Measurements from ENCODE around the gene PKP1. TPM values are rescaled to one million over a fixed set of nuclear protein-coding genes. Genes with fewer than 3 reads are reported as not detected.

Gene PKP1
- total and polyA plus RNA-seq, 2 experiments from 2014 or later, result 0.03 TPM; not detected in 1

DNA sequence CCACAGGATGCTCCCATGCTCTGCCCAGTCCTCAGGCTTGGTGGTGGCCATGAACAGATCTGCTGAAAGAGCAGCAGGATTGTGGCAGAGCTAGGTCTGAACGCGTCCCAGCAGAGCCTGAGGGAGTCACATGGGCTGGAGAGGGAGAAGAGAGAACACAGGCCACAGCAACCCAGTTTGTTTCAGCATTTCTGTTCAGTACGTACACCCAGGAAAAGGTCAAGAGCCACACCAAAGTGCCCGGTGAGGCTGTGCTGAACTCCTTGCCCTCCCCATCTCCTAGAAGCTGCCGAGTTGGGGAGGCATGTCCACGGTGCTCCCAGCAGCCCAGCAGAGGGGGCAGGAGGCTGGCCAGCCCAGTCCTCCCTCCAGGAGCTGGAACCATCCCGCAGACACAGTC, 5.5 kb downstream of the PKP1 start:
- H3K27ac ChIP-seq, result no peak overlapping the region
- H3K4me3 ChIP-seq, result no peak overlapping the region
- H3K36me3 ChIP-seq, result no peaks in the 10 kb centered on the region
- TF ChIP-seq, protein P1, sequence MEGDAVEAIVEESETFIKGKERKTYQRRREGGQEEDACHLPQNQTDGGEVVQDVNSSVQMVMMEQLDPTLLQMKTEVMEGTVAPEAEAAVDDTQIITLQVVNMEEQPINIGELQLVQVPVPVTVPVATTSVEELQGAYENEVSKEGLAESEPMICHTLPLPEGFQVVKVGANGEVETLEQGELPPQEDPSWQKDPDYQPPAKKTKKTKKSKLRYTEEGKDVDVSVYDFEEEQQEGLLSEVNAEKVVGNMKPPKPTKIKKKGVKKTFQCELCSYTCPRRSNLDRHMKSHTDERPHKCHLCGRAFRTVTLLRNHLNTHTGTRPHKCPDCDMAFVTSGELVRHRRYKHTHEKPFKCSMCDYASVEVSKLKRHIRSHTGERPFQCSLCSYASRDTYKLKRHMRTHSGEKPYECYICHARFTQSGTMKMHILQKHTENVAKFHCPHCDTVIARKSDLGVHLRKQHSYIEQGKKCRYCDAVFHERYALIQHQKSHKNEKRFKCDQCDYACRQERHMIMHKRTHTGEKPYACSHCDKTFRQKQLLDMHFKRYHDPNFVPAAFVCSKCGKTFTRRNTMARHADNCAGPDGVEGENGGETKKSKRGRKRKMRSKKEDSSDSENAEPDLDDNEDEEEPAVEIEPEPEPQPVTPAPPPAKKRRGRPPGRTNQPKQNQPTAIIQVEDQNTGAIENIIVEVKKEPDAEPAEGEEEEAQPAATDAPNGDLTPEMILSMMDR (IDR thresholded peaks at IDR 0.05; ENCODE audit: low read depth, low read length), result no peak
- H3K4me1 ChIP-seq (ENCODE audit: low read depth), result no peaks in the 10 kb centered on the region
- H3K9me3 ChIP-seq (ENCODE audit: low read depth), result no peaks in the 10 kb centered on the region
- no peak for DNase-seq (ENCODE audit: low read depth in 1 of 2, low spot score in 1 of 2)
- peaks cover 8% of the 10 kb centered on the region for H3K27me3 ChIP-seq

GRCh38 chr1:201290551-201290950, 7.2 kb downstream of the PKP1 start:
- Histone ChIP-seq H3K36me3 (no peaks in the 10 kb centered on the region), H3K4me3 (no peak overlapping the region), H3K4me1 (ENCODE audit: low read depth) (no peaks in the 10 kb centered on the region), H3K27me3 (peaks cover 4% of the 10 kb centered on the region), H3K9me3 (ENCODE audit: low read depth) (no peaks in the 10 kb centered on the region), H3K27ac (no peak overlapping the region)
- no peak for DNase-seq (ENCODE audit: low read depth in 1 of 2, low spot score in 1 of 2)
- TF ChIP-seq, protein P1 (IDR thresholded peaks at IDR 0.05; ENCODE audit: low read depth, low read length), result no peak

DNA sequence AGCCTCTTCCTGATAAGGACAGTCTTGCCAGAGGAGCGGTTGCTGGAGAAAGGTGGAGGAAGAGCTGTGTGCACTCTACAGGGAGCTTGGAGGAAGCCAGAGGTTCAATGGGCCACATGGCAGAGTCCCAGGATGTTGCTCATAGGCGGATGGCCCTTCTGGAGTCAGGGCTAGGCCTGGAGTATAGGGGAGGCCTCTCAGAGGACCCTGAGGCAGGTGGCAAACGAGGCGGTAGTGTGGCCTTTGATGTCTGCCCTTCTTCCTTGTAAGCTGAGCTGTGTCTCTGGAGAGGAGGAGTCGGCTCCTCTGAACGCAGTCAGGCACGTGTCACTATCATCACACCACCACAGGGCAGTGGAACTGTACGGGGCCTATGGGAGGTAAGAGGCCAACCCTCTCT, 8.6 kb downstream of the PKP1 start:
- H3K27me3 ChIP-seq, result peaks cover 3% of the 10 kb centered on the region
- H3K27ac ChIP-seq, result no peak overlapping the region
- H3K9me3 ChIP-seq (ENCODE audit: low read depth), result no peaks in the 10 kb centered on the region
- H3K4me1 ChIP-seq (ENCODE audit: low read depth), result no peaks in the 10 kb centered on the region
- DNase-seq (ENCODE audit: low read depth in 1 of 2, low spot score in 1 of 2), result no peak
- TF ChIP-seq, protein P1 (IDR thresholded peaks at IDR 0.05; ENCODE audit: low read depth, low read length), result no peak
- H3K4me3 ChIP-seq, result no peak overlapping the region
- H3K36me3 ChIP-seq, result no peaks in the 10 kb centered on the region

- H3K27ac ChIP-seq, result no peak overlapping the region
Observed at GRCh38 chr1:201294876-201295275, 11.6 kb downstream of the PKP1 start.

GRCh38 chr1:201295346-201295745, 12.0 kb downstream of the PKP1 start:
- H3K4me1 ChIP-seq (ENCODE audit: low read depth), result no peaks in the 10 kb centered on the region
- H3K36me3 ChIP-seq, result no peaks in the 10 kb centered on the region
- no peaks in the 10 kb centered on the region for H3K9me3 ChIP-seq (ENCODE audit: low read depth)
- no peaks in the 10 kb centered on the region for H3K27me3 ChIP-seq
- DNase-seq (ENCODE audit: low read depth in 1 of 2, low spot score in 1 of 2), result no peak
- no peak overlapping the region for H3K4me3 ChIP-seq
- TF ChIP-seq, protein P1 (IDR thresholded peaks at IDR 0.05; ENCODE audit: low read depth, low read length), result no peak
- no peak overlapping the region for H3K27ac ChIP-seq

More at GRCh38 chr1:201294876-201295275, 11.6 kb downstream of the PKP1 start:
- Histone ChIP-seq H3K9me3 (ENCODE audit: low read depth) (no peaks in the 10 kb centered on the region), H3K4me3 (no peak overlapping the region), H3K36me3 (no peaks in the 10 kb centered on the region), H3K27me3 (no peaks in the 10 kb centered on the region), H3K4me1 (ENCODE audit: low read depth) (no peaks in the 10 kb centered on the region)
- DNase-seq (ENCODE audit: low read depth in 1 of 2, low spot score in 1 of 2), result no peak
- TF ChIP-seq, protein P1 (IDR thresholded peaks at IDR 0.05; ENCODE audit: low read depth, low read length), result no peak

GRCh38 chr1:201295861-201296260, 12.6 kb downstream of the PKP1 start:
- TF ChIP-seq, protein P1 (IDR thresholded peaks at IDR 0.05; ENCODE audit: low read depth, low read length), result no peak
- no peak overlapping the region for H3K4me3 ChIP-seq

More at GRCh38 chr1:201295861-201296260, 12.6 kb downstream of the PKP1 start:
- H3K27ac ChIP-seq, result no peak overlapping the region
- no peaks in the 10 kb centered on the region for H3K9me3 ChIP-seq (ENCODE audit: low read depth)
- no peaks in the 10 kb centered on the region for H3K27me3 ChIP-seq
- no peaks in the 10 kb centered on the region for H3K4me1 ChIP-seq (ENCODE audit: low read depth)
- peak in 1 of 2 donors; percentile 52 for DNase-seq (ENCODE audit: low read depth in 1 of 2, low spot score in 1 of 2)
- H3K36me3 ChIP-seq, result no peaks in the 10 kb centered on the region

Measured in cardiac muscle cell (in vitro differentiated cells and primary cell).